HCT116 (cell line): ENCODE data around the gene BMF.

Experiments
- CEBPB ChIP-seq: IDR thresholded peaks from 2 replicates; pipeline ENCODE4 v1.6.1; 2012; ENCODE audit warnings: low read depth
- CTCF ChIP-seq, 3 experiments: fragments of 200-600 bp in 1 of 3; sonication (generic) in 1 of 3; IDR thresholded peaks in 2 of 3; conservative IDR thresholded peaks in 1 of 3; 2 replicates each; pipeline ENCODE4 v1.5.1; 2012 to 2017; ENCODE audit warnings: low read depth in 2 of 3, low read length in 2 of 3, antibody characterized with exemption in 1 of 3, borderline replicate concordance in 1 of 3, control low read depth in 1 of 3, mild to moderate bottlenecking in 1 of 3, mixed read lengths in 1 of 3, mixed run types in 1 of 3, moderate library complexity in 1 of 3; ENCODE audit not compliant: insufficient read depth in 1 of 3
- ELF1 ChIP-seq: IDR thresholded peaks from 2 replicates; pipeline ENCODE4 v1.6.1; 2012; ENCODE audit warnings: low read depth, borderline replicate concordance
- EZH2 ChIP-seq: fragments of 200-600 bp; sonication (generic); IDR thresholded peaks from 2 replicates; pipeline ENCODE4 v1.6.1; 2017; ENCODE audit warnings: antibody characterized with exemption, mixed run types
- EZH2phosphoT487 ChIP-seq: fragments of 200-600 bp; IDR thresholded peaks from 2 replicates; pipeline ENCODE4 v1.6.1; 2018; ENCODE audit warnings: antibody characterized with exemption, borderline replicate concordance
- JUND ChIP-seq: IDR thresholded peaks from 2 replicates; pipeline ENCODE4 v1.6.1; 2012
- MAX ChIP-seq: IDR thresholded peaks from 2 replicates; pipeline ENCODE4 v1.6.1; 2012
- POLR2A ChIP-seq: IDR thresholded peaks from 2 replicates; pipeline ENCODE4 v1.7.0; 2011; ENCODE audit warnings: borderline replicate concordance; ENCODE audit not compliant: insufficient read depth, insufficient read length; ENCODE audit errors: extremely low read depth
- SIN3A ChIP-seq: IDR thresholded peaks from 2 replicates; pipeline ENCODE4 v1.6.1; 2012; ENCODE audit warnings: low read depth
- SP1 ChIP-seq: IDR thresholded peaks from 2 replicates; pipeline ENCODE4 v1.6.1; 2012; ENCODE audit warnings: low read depth
- SRF ChIP-seq: IDR thresholded peaks from 2 replicates; pipeline ENCODE4 v1.6.1; 2012; ENCODE audit warnings: low read depth

GRCh38 chr15:40072216-40072990, 36.3 kb downstream of the BMF start:
- TF ChIP-seq CTCF (IDR thresholded peaks at IDR 0.05 in 2 of 3, conservative IDR thresholded peaks at IDR 0.05 in 1 of 3; ENCODE audit: borderline replicate concordance in 1 of 3, insufficient read depth in 1 of 3, low read depth in 2 of 3, low read length in 2 of 3) (0 out of 6 replicates have a peak, but pooled peaks of 1 of the 3 experiments have one; percentile 2), EZH2phosphoT487 (no peak), JUND (no peak), SP1 (no peak), SRF (no peak), CEBPB (no peak), MAX (no peak), EZH2 (no peak), ELF1 (no peak), POLR2A (no peak), SIN3A (no peak)
